Measurements from ENCODE around the gene SLC38A2.
"Not testable (repeated sequence)": the region's sequence is repeated elsewhere in the genome, so short reads cannot be mapped to it uniquely, and the experiment has no call there.

The SLC38A2 gene

DNA sequence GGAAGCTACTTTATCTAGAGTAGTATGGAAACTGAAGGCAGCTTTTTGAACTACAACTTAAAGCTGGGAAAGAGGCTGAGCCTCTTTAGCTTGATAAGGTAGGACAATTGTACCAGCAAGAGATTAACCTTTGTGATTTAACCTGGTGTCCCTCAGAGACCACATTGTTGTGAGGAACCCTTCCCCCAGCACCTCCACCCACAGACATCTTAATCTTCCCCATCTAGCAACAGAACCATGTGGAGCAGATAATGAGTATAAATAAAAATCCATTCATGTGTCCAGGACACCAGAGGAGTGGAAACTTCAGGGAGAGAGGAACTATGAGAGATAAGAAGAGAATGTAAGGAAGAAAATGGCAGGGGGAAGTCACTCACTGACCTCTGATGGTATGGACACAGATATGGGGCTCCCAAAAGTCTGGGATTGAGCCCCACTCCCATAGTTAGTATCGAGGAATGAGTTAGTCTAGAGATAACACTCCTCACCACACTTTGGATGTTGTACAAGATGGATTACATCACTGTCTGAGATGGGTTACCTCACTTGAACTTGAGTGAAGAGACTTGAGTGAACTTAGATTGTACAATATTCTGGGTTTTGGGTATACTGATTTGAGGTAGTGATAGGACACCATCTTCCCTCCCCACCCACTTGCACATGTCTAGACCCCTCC lies 33.9 kb upstream of the SLC38A2 start:
- Histone ChIP-seq H3K27ac (ENCODE audit: low read length) (no peak overlapping the region), H3K4me1 (ENCODE audit: insufficient read depth, low read length) (peaks cover 19% of the 10 kb centered on the region), H3K4me3 (ENCODE audit: low read length) (no peak overlapping the region), H3K36me3 (ENCODE audit: insufficient read depth, low read depth, low read length) (no peaks in the 10 kb centered on the region), H3K9ac (ENCODE audit: low read depth, low read length) (no peak overlapping the region), H3K9me3 (ENCODE audit: insufficient read depth, low read depth, low read length) (no peaks in the 10 kb centered on the region), H3K27me3 (ENCODE audit: insufficient read depth, low read length) (no peaks in the 10 kb centered on the region)

DNA sequence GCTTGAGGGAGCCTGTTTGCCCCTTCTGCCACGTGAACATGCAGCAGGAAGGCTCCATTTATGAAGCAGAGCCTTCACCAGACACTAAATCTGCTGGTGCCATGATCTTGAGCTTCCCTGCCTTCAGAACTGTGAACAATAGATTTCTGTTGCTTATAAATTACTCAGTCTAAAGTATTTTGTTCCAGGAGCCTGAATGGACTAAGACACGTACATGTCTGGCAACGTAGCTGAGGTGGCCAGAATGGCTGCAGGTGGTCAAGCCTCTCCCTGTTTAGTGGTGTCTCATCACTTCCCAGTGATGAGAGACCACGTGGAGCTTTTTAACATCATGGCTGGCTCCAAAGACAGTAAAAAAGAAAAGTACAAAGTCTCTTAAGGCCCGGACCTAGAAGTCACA lies 32.2 kb upstream of the SLC38A2 start:
- no peaks in the 10 kb centered on the region for H3K27me3 ChIP-seq (ENCODE audit: insufficient read depth, low read length)
- H3K36me3 ChIP-seq (ENCODE audit: insufficient read depth, low read depth, low read length), result peaks cover 3% of the 10 kb centered on the region; the same call in 1 of the 2 replicates
- H3K9me3 ChIP-seq (ENCODE audit: insufficient read depth, low read depth, low read length), result no peaks in the 10 kb centered on the region; the same call in 1 of the 2 replicates
- H3K9ac ChIP-seq (ENCODE audit: low read depth, low read length), result no peak overlapping the region
- no peak overlapping the region for H3K4me3 ChIP-seq (ENCODE audit: low read length)
- H3K27ac ChIP-seq (ENCODE audit: low read length), result no peak overlapping the region
- peaks cover 19% of the 10 kb centered on the region for H3K4me1 ChIP-seq (ENCODE audit: insufficient read depth, low read length)

GRCh38 chr12:46404225-46404631 lies 31.7 kb upstream of the SLC38A2 start:
- H3K27ac ChIP-seq (ENCODE audit: low read length), result no peak overlapping the region
- H3K4me3 ChIP-seq (ENCODE audit: low read length), result no peak overlapping the region
- H3K27me3 ChIP-seq (ENCODE audit: insufficient read depth, low read length), result no peaks in the 10 kb centered on the region
- no peaks in the 10 kb centered on the region; the same call in 1 of the 2 replicates for H3K9me3 ChIP-seq (ENCODE audit: insufficient read depth, low read depth, low read length)
- peaks cover 3% of the 10 kb centered on the region; the same call in 1 of the 2 replicates for H3K36me3 ChIP-seq (ENCODE audit: insufficient read depth, low read depth, low read length)
- H3K4me1 ChIP-seq (ENCODE audit: insufficient read depth, low read length), result peaks cover 19% of the 10 kb centered on the region
- H3K9ac ChIP-seq (ENCODE audit: low read depth, low read length), result no peak overlapping the region

DNA sequence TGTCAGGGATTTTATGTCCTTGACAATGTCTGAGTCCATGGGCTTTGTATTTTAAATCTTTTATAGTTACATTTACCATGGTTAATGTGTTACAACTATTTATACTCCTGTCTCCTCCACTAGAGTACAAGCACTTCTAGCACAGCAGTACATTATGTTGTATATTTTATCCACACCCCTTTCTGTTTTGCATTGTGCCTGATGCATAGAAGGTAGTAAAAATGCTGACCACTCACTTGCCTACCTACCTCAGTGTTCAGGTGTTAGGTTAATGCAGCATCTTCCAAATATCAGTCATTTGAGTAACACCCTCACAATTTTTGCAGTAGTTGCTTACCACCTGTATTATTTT lies 31.1 kb upstream of the SLC38A2 start:
- Histone ChIP-seq H3K36me3 (ENCODE audit: insufficient read depth, low read depth, low read length) (peaks cover 3% of the 10 kb centered on the region; the same call in 1 of the 2 replicates), H3K9ac (ENCODE audit: low read depth, low read length) (no peak overlapping the region), H3K27ac (ENCODE audit: low read length) (no peak overlapping the region), H3K4me1 (ENCODE audit: insufficient read depth, low read length) (peaks cover 19% of the 10 kb centered on the region), H3K4me3 (ENCODE audit: low read length) (no peak overlapping the region), H3K27me3 (ENCODE audit: insufficient read depth, low read length) (no peaks in the 10 kb centered on the region), H3K9me3 (ENCODE audit: insufficient read depth, low read depth, low read length) (no peaks in the 10 kb centered on the region; the same call in 1 of the 2 replicates)

DNA sequence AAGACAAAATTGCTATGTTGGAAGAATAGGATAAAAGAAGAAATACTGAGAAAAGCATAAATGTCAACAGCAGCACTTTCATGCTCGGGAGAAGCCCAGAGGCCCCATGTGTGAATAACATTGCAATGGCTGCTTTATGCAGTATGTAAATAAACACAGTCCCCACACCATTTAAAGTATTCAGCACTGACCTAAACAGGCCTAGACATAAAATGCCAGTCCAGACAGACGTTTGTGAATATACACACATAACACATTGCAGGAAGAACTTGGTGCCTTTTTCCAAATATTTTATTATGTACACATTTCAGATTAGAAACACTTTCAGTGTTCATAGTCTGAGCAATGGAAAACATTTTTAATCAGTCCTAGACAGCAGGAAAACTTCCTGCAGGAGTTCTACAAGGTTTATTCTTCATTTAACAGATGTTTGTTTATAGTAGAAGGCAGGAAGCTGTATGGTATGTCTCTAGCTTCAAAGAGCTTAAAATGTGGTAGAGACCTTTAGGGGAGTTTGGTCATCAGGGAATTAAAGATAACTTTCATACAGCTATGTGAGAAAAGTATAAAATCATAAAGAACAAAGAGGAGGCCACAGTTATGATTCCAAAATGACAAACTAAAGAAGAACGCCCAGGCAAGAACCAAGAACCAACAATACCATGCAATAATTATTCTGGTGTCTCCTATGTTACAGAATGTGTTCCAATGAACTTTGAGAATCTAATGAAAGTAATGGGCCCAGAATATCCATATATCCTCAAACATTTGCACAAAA lies 30.6 kb upstream of the SLC38A2 start:
- Histone ChIP-seq H3K27ac (ENCODE audit: low read length) (no peak overlapping the region), H3K9ac (ENCODE audit: low read depth, low read length) (no peak overlapping the region), H3K27me3 (ENCODE audit: insufficient read depth, low read length) (no peaks in the 10 kb centered on the region), H3K4me3 (ENCODE audit: low read length) (no peak overlapping the region), H3K36me3 (ENCODE audit: insufficient read depth, low read depth, low read length) (peaks cover 3% of the 10 kb centered on the region; the same call in 1 of the 2 replicates), H3K9me3 (ENCODE audit: insufficient read depth, low read depth, low read length) (no peaks in the 10 kb centered on the region; the same call in 1 of the 2 replicates), H3K4me1 (ENCODE audit: insufficient read depth, low read length) (peaks cover 19% of the 10 kb centered on the region)

DNA sequence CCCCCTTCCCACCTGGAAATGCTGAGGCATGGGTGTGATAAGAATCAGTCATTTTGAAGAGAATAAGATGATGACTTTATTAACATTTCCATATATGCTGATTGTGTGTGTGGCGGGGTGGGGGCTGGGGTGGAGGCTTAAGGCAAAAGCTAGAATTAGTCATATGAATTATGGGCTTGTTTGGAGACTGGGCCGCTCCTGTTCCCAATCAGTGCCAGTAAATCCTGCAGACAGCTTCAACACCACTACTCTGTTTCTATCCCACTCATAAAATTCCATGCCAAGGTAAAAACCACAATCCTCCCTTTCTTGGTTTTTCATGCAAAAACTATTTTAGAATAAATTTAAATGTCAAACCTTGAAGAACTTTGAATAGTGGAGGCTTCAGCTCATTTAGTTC lies 29.9 kb upstream of the SLC38A2 start:
- H3K4me3 ChIP-seq (ENCODE audit: low read length), result no peak overlapping the region
- H3K9ac ChIP-seq (ENCODE audit: low read depth, low read length), result no peak overlapping the region
- no peaks in the 10 kb centered on the region; the same call in 1 of the 2 replicates for H3K9me3 ChIP-seq (ENCODE audit: insufficient read depth, low read depth, low read length)
- H3K4me1 ChIP-seq (ENCODE audit: insufficient read depth, low read length), result peaks cover 19% of the 10 kb centered on the region
- no peaks in the 10 kb centered on the region for H3K27me3 ChIP-seq (ENCODE audit: insufficient read depth, low read length)
- no peak overlapping the region for H3K27ac ChIP-seq (ENCODE audit: low read length)
- H3K36me3 ChIP-seq (ENCODE audit: insufficient read depth, low read depth, low read length), result peaks cover 7% of the 10 kb centered on the region; the same call in 1 of the 2 replicates

DNA sequence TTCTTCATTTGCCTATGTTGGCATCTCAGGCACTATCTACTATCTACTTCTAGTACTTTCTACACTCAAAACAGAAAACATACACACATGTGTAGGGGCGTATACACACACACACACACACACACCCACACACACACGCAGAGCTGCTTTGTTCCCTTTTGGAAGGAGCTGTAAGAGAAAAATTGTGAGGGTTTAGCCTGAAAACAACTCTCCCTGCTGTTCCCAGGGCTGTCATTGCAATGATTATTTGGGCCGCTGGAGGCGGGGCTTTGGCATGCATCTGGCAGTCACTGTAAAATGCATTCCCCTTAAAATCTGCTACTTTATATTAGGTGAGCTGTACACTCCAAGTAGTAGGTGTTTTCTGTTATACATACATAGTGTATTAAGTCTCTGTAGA lies 29.1 kb upstream of the SLC38A2 start:
- peaks cover 11% of the 10 kb centered on the region; the same call in 1 of the 2 replicates for H3K36me3 ChIP-seq (ENCODE audit: insufficient read depth, low read depth, low read length)
- no peak overlapping the region for H3K9ac ChIP-seq (ENCODE audit: low read depth, low read length)
- no peaks in the 10 kb centered on the region; the same call in 1 of the 2 replicates for H3K9me3 ChIP-seq (ENCODE audit: insufficient read depth, low read depth, low read length)
- peaks cover 19% of the 10 kb centered on the region for H3K4me1 ChIP-seq (ENCODE audit: insufficient read depth, low read length)
- no peak overlapping the region for H3K4me3 ChIP-seq (ENCODE audit: low read length)
- no peak overlapping the region for H3K27ac ChIP-seq (ENCODE audit: low read length)
- no peaks in the 10 kb centered on the region for H3K27me3 ChIP-seq (ENCODE audit: insufficient read depth, low read length)

DNA sequence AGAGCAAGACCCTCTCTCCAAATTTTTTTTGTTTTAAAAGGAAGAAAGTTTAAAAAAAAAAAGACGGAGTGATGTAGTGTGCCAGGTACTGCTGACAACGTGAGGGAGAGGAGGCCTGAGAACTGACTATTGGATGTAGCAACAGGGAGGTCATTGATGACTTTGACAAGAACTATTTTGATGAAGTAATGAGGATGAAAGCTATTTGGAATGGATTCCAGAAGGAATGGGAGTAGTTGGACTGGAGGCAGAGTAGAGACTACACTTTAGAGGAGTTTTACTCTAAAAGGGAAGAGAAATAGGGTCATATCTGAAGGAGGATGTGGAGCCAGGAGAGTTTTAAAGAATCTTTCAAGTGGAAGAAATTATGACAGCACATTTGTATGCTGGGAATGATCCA lies 27.8 kb upstream of the SLC38A2 start:
- Histone ChIP-seq H3K4me1 (ENCODE audit: insufficient read depth, low read length) (peaks cover 24% of the 10 kb centered on the region), H3K27me3 (ENCODE audit: insufficient read depth, low read length) (no peaks in the 10 kb centered on the region), H3K36me3 (ENCODE audit: insufficient read depth, low read depth, low read length) (peaks cover 14% of the 10 kb centered on the region; the same call in 1 of the 2 replicates), H3K4me3 (ENCODE audit: low read length) (no peak overlapping the region), H3K9ac (ENCODE audit: low read depth, low read length) (no peak overlapping the region), H3K9me3 (ENCODE audit: insufficient read depth, low read depth, low read length) (no peaks in the 10 kb centered on the region; the same call in 1 of the 2 replicates), H3K27ac (ENCODE audit: low read length) (no peak overlapping the region)

- not testable (repeated sequence) for H3K4me3 ChIP-seq (ENCODE audit: low read length); H3K27ac ChIP-seq (ENCODE audit: low read length)
Measured at GRCh38 chr12:46399461-46400248, 27.1 kb upstream of the SLC38A2 start.

DNA sequence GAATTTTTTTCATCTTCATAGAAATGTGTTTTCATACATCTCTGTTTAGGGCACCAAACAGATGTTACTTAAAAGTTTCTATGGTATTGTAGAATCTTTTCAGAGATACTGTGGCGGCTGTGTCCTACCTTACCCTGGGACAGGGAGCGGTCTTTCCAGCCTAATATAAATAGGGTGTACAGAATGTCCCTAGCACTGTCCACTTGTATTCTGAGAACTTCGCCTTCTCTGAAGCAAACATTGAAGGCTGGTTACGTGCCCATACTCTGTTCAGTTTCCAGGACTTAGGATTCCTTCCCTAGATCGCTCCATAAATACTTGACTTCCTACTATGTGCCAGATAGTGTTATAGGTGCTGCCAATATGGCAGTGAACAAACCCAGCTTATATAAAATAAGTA lies 24.3 kb upstream of the SLC38A2 start:
- H3K9me3 ChIP-seq (ENCODE audit: insufficient read depth, low read depth, low read length), result no peaks in the 10 kb centered on the region; the same call in 1 of the 2 replicates
- H3K4me3 ChIP-seq (ENCODE audit: low read length), result no peak overlapping the region
- no peak overlapping the region for H3K27ac ChIP-seq (ENCODE audit: low read length)
- H3K27me3 ChIP-seq (ENCODE audit: insufficient read depth, low read length), result no peaks in the 10 kb centered on the region
- H3K4me1 ChIP-seq (ENCODE audit: insufficient read depth, low read length), result peaks cover 13% of the 10 kb centered on the region; the same call in 1 of the 2 replicates
- H3K9ac ChIP-seq (ENCODE audit: low read depth, low read length), result no peak overlapping the region
- H3K36me3 ChIP-seq (ENCODE audit: insufficient read depth, low read depth, low read length), result peaks cover 32% of the 10 kb centered on the region; the same call in 1 of the 2 replicates

More at GRCh38 chr12:46399461-46400248, 27.1 kb upstream of the SLC38A2 start:
- H3K9ac ChIP-seq (ENCODE audit: low read depth, low read length); H3K9me3 ChIP-seq (ENCODE audit: insufficient read depth, low read depth, low read length); H3K27me3 ChIP-seq (ENCODE audit: insufficient read depth, low read length): not testable (repeated sequence)
- Histone ChIP-seq H3K4me1 (ENCODE audit: insufficient read depth, low read length) (peaks cover 24% of the 10 kb centered on the region), H3K36me3 (ENCODE audit: insufficient read depth, low read depth, low read length) (peaks cover 14% of the 10 kb centered on the region; the same call in 1 of the 2 replicates)

DNA sequence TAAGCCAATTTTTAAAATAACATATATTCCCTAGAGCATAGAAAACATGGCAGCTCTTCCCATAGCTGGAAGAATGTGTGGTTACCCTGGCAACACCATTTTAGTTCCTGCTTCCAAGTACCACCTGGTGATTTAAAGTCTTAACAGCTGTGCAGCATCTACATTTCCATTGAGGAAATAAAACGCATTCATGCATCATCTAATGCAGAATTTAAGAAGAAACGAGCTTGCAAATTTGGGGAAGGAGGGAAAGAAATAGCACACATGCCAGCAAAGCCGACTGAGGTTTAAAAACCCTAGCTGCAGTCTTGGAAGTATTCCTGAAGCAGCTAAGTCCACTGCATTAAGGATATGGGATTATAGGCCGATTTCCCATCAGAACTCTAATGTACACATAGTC lies 22.8 kb upstream of the SLC38A2 start:
- Histone ChIP-seq H3K9ac (ENCODE audit: low read depth, low read length) (no peak overlapping the region), H3K27ac (ENCODE audit: low read length) (no peak overlapping the region), H3K4me1 (ENCODE audit: insufficient read depth, low read length) (peaks cover 25% of the 10 kb centered on the region), H3K27me3 (ENCODE audit: insufficient read depth, low read length) (no peaks in the 10 kb centered on the region), H3K4me3 (ENCODE audit: low read length) (no peak overlapping the region), H3K36me3 (ENCODE audit: insufficient read depth, low read depth, low read length) (peaks cover 37% of the 10 kb centered on the region; the same call in 1 of the 2 replicates), H3K9me3 (ENCODE audit: insufficient read depth, low read depth, low read length) (no peaks in the 10 kb centered on the region; the same call in 1 of the 2 replicates)
